SK-N-SH (cell line): ENCODE data around the gene CDK15. TPM values are rescaled to one million over a fixed set of nuclear protein-coding genes. Genes with fewer than 3 reads are reported as not detected.

Experiments used
- CTCF ChIA-PET: fragments of 300-600, 350-600 bp; formaldehyde crosslinking; extraction: SDS; loops from one replicate; lab custom pipeline; 2021; lab: Yijun Ruan, JAX
- POLR2A ChIA-PET: fragments of 350-600 bp; sonication (Branson Sonifier 250); formaldehyde crosslinking; extraction: SDS; loops from one replicate; lab custom pipeline; 2020; ENCODE audit warnings: antibody characterized with exemption, inconsistent platforms; lab: Yijun Ruan, JAX
- DNase-seq: peaks from one replicate; pipeline ENCODE4 v3.0.0; 2012
- H2AFZ ChIP-seq: fragments of 200-600 bp; sonication (generic); 2 replicates; pipeline ENCODE4 v1.8.1; 2016; ENCODE audit warnings: antibody characterized with exemption, mild to moderate bottlenecking, low read depth
- H3F3A ChIP-seq: fragments of 200-600 bp; sonication (generic); replicated peaks from 2 replicates; pipeline ENCODE3; 2016; ENCODE audit warnings: antibody characterized with exemption, mild to moderate bottlenecking; ENCODE audit not compliant: insufficient read depth
- H3K27ac ChIP-seq, 2 experiments: fragments of 200-500 bp in 1 of 2; fragments of 200-600 bp in 1 of 2; sonication (Bioruptor generic) in 1 of 2; sonication (generic), shearing (Covaris generic) in 1 of 2; 2 replicates each; pipeline versions ENCODE4 v1.5.1 to v1.6.1; 2014 to 2016; ENCODE audit warnings: low read depth in 2 of 2, inconsistent platforms in 1 of 2, low read length in 1 of 2, mild to moderate bottlenecking in 1 of 2, mixed read lengths in 1 of 2
- H3K27me3 ChIP-seq: fragments of 200-600 bp; sonication (generic), shearing (Covaris generic); 2 replicates; pipeline ENCODE4 v1.6.1; 2016; ENCODE audit warnings: mixed run types; ENCODE audit not compliant: insufficient read depth
- H3K36me3 ChIP-seq, 2 experiments: fragments of 200-500 bp in 1 of 2; fragments of 200-600 bp in 1 of 2; sonication (Bioruptor generic) in 1 of 2; sonication (generic) in 1 of 2; replicated peaks in 1 of 2; 2 replicates each; pipeline versions ENCODE3 to v1.5.1; 2014 to 2016; ENCODE audit warnings: low read length in 1 of 2, mild to moderate bottlenecking in 1 of 2; ENCODE audit not compliant: insufficient read depth in 2 of 2, control insufficient read depth in 1 of 2
- H3K4me1 ChIP-seq, 2 experiments: fragments of 200-500 bp in 1 of 2; fragments of 200-600 bp in 1 of 2; sonication (Bioruptor generic) in 1 of 2; sonication (generic), shearing (Covaris generic) in 1 of 2; 2 replicates each; pipeline versions ENCODE4 v1.5.1 to v1.6.1; 2014 to 2016; ENCODE audit warnings: low read depth in 1 of 2, low read length in 1 of 2, mixed run types in 1 of 2; ENCODE audit not compliant: insufficient read depth in 2 of 2, control insufficient read depth in 1 of 2
- H3K4me2 ChIP-seq: fragments of 200-600 bp; sonication (generic), shearing (Covaris generic); 2 replicates; pipeline ENCODE4 v1.6.1; 2017; ENCODE audit warnings: mixed run types
- H3K4me3 ChIP-seq, 2 experiments: fragments of 200-500 bp in 1 of 2; fragments of 200-600 bp in 1 of 2; sonication (Bioruptor generic) in 1 of 2; sonication (generic), shearing (Covaris generic) in 1 of 2; 2 replicates each; pipeline versions ENCODE4 v1.5.1 to v1.8.1; 2014 to 2016; ENCODE audit warnings: low read depth in 2 of 2, inconsistent platforms in 1 of 2, low read length in 1 of 2, mild to moderate bottlenecking in 1 of 2, mixed read lengths in 1 of 2, moderate library complexity in 1 of 2
- H3K79me2 ChIP-seq: fragments of 200-600 bp; sonication (generic); 2 replicates; pipeline ENCODE4 v1.8.1; 2017; ENCODE audit warnings: mild to moderate bottlenecking; ENCODE audit not compliant: insufficient read depth
- H3K9ac ChIP-seq: fragments of 200-600 bp; sonication (generic); 2 replicates; pipeline ENCODE4 v1.6.1; 2017; ENCODE audit warnings: mixed run types
- H3K9me2 ChIP-seq: fragments of 200-600 bp; sonication (generic); 2 replicates; pipeline ENCODE4 v1.6.1; 2017; ENCODE audit warnings: mixed run types
- H3K9me3 ChIP-seq: fragments of 200-600 bp; sonication (generic); 2 replicates; pipeline ENCODE4 v1.6.1; 2017; ENCODE audit warnings: mixed run types, mild to moderate bottlenecking, moderate library complexity
- H4K20me1 ChIP-seq: fragments of 200-600 bp; sonication (generic); 2 replicates; pipeline ENCODE4 v1.6.1; 2017; ENCODE audit warnings: mild to moderate bottlenecking, mixed run types; ENCODE audit not compliant: insufficient read depth
- CHD2 ChIP-seq: fragments of 150-350 bp; IDR thresholded peaks from 2 replicates; pipeline ENCODE4 v1.6.1; 2018; ENCODE audit warnings: low read length; ENCODE audit not compliant: partially characterized antibody
- ELF1 ChIP-seq: IDR thresholded peaks from 2 replicates; pipeline ENCODE4 v1.4.0; 2012
- EP300 ChIP-seq, 2 experiments: IDR thresholded peaks; 2 replicates each; pipeline versions ENCODE4 v1.4.0 to v1.6.1; 2012; ENCODE audit warnings: borderline replicate concordance in 1 of 2, low read depth in 1 of 2, low read length in 1 of 2
- FOXJ3 ChIP-seq: sonication (generic); formaldehyde crosslinking; IDR thresholded peaks from 2 replicates; pipeline ENCODE4 v1.5.1; 2020; ENCODE audit warnings: mild to moderate bottlenecking, missing genetic modification reagents
- GATA2 ChIP-seq: sonication (generic); formaldehyde crosslinking; IDR thresholded peaks from 2 replicates; pipeline ENCODE4 v1.5.0; 2020; ENCODE audit warnings: mild to moderate bottlenecking, missing genetic modification reagents
- JUND ChIP-seq: IDR thresholded peaks from 2 replicates; pipeline ENCODE4 v1.4.0; 2012
- MEF2A ChIP-seq: IDR thresholded peaks from 2 replicates; pipeline ENCODE4 v1.4.0; 2012; ENCODE audit warnings: low read depth, borderline replicate concordance
- NFIC ChIP-seq: IDR thresholded peaks from 2 replicates; pipeline ENCODE4 v1.4.0; 2012; ENCODE audit warnings: borderline replicate concordance
- NRF1 ChIP-seq: IDR thresholded peaks from 2 replicates; pipeline ENCODE4 v1.6.1; 2012; ENCODE audit warnings: low read depth, mild to moderate bottlenecking, low read length
- RAD21 ChIP-seq: IDR thresholded peaks from 2 replicates; pipeline ENCODE4 v1.6.1; 2012; ENCODE audit warnings: mild to moderate bottlenecking, low read length
- RCOR1 ChIP-seq: fragments of 150-350 bp; IDR thresholded peaks from 2 replicates; pipeline ENCODE4 v1.6.1; 2017; ENCODE audit warnings: antibody characterized with exemption, low read length
- RFX5 ChIP-seq: IDR thresholded peaks from 2 replicates; pipeline ENCODE4 v1.6.1; 2012; ENCODE audit warnings: mild to moderate bottlenecking, improper control_type of control experiment, low read length
- RXRA ChIP-seq: IDR thresholded peaks from 2 replicates; pipeline ENCODE4 v1.4.0; 2012; ENCODE audit warnings: low read depth, mild to moderate bottlenecking, borderline replicate concordance
- TCF12 ChIP-seq: IDR thresholded peaks from 2 replicates; pipeline ENCODE4 v1.4.0; 2012
- YY1 ChIP-seq: IDR thresholded peaks from 2 replicates; pipeline ENCODE4 v1.4.0; 2012; ENCODE audit warnings: low read depth, mild to moderate bottlenecking
- WGBS: methylation state at CpG from one replicate; pipeline ENCODE4 v1.1.6; 2017; ENCODE audit warnings: low lambda C conversion rate; 5-methylcytosine and 5-hydroxymethylcytosine counted together
- polyA plus RNA-seq, 3 experiments: library from polyadenylated mRNA; depleted of rRNA; stranded (reverse); fragments of >200 nt; gene quantifications; 2 replicates each; pipeline ENCODE4 v1.2.3, GENCODE V29; 2012
- TF ChIP-seq, protein P1 (sequence below): fragments of 200-600 bp; sonication (generic); IDR thresholded peaks from 2 replicates; pipeline ENCODE4 v1.6.1; 2017; ENCODE audit warnings: antibody characterized with exemption, mild to moderate bottlenecking, moderate library complexity
- TF ChIP-seq, protein P2 (sequence below): IDR thresholded peaks from 2 replicates; pipeline ENCODE4; 2012
- TF ChIP-seq, protein P3 (sequence below): fragments of 150-350 bp; IDR thresholded peaks from 2 replicates; pipeline ENCODE4 v1.6.1; 2017; ENCODE audit warnings: antibody characterized with exemption, low read length, low read depth, borderline replicate concordance
- TF ChIP-seq, protein P4 (sequence below): IDR thresholded peaks from 2 replicates; pipeline ENCODE4 v1.6.1; 2012; ENCODE audit warnings: mild to moderate bottlenecking, low read depth, low read length, moderate library complexity

The CDK15 gene
- polyA plus RNA-seq, 1 of the 3 experiments (the other 2 are of a cell fraction), result 1.8 TPM

DNA sequence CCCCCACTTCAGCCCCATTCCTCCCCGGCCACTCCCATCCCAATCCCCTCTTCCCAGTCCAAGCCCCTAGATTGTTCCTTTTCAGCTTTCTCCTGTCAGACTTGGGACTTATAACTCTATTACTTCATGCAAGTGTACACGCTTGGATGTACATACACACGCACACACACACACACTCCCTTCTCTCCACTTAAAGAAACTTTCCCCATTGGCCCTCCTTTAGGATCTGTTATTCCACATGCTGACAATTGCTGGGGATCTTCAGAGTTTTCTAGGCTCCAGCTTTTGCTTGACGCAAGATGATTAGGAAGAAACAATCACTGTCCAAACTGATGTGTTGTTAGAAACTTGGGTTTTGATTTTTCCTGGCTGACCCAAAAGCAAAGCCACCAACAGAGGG, 75.4 kb downstream of the CDK15 start (continued):
- TF ChIP-seq, protein P1, sequence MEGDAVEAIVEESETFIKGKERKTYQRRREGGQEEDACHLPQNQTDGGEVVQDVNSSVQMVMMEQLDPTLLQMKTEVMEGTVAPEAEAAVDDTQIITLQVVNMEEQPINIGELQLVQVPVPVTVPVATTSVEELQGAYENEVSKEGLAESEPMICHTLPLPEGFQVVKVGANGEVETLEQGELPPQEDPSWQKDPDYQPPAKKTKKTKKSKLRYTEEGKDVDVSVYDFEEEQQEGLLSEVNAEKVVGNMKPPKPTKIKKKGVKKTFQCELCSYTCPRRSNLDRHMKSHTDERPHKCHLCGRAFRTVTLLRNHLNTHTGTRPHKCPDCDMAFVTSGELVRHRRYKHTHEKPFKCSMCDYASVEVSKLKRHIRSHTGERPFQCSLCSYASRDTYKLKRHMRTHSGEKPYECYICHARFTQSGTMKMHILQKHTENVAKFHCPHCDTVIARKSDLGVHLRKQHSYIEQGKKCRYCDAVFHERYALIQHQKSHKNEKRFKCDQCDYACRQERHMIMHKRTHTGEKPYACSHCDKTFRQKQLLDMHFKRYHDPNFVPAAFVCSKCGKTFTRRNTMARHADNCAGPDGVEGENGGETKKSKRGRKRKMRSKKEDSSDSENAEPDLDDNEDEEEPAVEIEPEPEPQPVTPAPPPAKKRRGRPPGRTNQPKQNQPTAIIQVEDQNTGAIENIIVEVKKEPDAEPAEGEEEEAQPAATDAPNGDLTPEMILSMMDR, result no peak
- no peak for TF ChIP-seq NRF1
- TF ChIP-seq NFIC, result no peak
- no peak for TF ChIP-seq FOXJ3 (CRISPR knock-in tag)
- TF ChIP-seq EP300 (IDR thresholded peaks at IDR 0.05; ENCODE audit: borderline replicate concordance in 1 of 2, low read depth in 1 of 2, low read length in 1 of 2), result no peak
- TF ChIP-seq GATA2, result no peak
- TF ChIP-seq, protein P2, sequence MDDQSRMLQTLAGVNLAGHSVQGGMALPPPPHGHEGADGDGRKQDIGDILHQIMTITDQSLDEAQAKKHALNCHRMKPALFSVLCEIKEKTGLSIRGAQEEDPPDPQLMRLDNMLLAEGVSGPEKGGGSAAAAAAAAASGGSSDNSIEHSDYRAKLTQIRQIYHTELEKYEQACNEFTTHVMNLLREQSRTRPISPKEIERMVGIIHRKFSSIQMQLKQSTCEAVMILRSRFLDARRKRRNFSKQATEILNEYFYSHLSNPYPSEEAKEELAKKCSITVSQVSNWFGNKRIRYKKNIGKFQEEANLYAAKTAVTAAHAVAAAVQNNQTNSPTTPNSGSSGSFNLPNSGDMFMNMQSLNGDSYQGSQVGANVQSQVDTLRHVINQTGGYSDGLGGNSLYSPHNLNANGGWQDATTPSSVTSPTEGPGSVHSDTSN, result no peak
- TF ChIP-seq MEF2A, result no peak
- TF ChIP-seq TCF12, result no peak
- no peak for TF ChIP-seq RAD21
- no peak for TF ChIP-seq RFX5

DNA sequence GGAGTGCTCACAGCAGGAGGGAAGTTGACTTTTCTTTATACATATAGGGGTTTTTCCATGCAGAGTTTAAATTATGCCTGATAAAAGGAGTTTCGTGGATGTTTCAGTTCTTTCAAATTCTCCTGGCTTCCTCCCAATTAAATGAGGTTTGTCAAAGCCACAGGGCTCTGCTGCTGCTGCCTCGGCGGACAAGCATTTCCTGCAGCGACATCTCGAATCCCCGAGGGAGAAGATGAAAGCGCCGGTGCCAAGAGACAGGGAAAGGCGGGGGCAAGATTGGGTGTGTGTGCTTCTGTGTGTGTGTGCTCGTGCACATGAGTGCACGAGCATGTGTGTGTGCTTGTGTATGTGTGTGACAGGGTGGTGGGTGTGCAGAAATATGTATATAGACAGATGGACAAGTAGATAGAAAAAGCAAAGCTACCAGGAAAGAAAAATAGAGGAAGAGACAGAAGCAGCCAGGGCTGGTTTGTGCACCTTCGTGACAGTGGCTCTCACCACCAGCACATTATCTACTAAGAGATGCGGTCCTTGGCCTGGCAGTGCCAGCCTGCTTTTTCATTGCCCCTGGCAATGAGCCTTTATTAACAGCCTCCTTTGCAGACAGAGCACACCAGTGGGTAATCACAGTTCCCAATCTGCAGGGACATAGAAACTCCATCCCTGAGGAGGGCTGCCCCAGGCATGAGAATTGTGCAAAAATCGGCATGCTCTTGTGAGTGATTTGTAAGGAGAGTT, 76.2 kb downstream of the CDK15 start:
- peak overlapping the region; percentile 67 for H3K4me2 ChIP-seq
- peaks cover 13% of the 10 kb centered on the region for H3F3A ChIP-seq
- H3K79me2 ChIP-seq, result no peaks in the 10 kb centered on the region
- H2AFZ ChIP-seq, result no peak overlapping the region
- peak; percentile 59 for DNase-seq
- H3K27me3 ChIP-seq, result no peaks in the 10 kb centered on the region
- no peaks in the 10 kb centered on the region for H3K36me3 ChIP-seq
- H4K20me1 ChIP-seq, result no peaks in the 10 kb centered on the region
- no peak overlapping the region; the same call in 1 of the 2 replicates for H3K9ac ChIP-seq
- H3K4me3 ChIP-seq, result no peak overlapping the region
- no peaks in the 10 kb centered on the region for H3K9me2 ChIP-seq
- ChIA-PET CTCF (interaction anchor here (0.6 to 1.3 kb wide), 2 partner anchors 10 to 49 kb away, joined by 3 read pairs; no protein-coding TSS in a partner anchor), POLR2A (interaction anchor here (0.6 kb wide), 1 partner anchor 135 kb away, joined by 3 read pairs; no protein-coding TSS in a partner anchor)
- no peaks in the 10 kb centered on the region for H3K9me3 ChIP-seq
- 11% methylated on average over 14 of the region's 14 CpGs for WGBS
- H3K27ac ChIP-seq, result peak overlapping the region; percentile 44 to 58
- H3K4me1 ChIP-seq, result peaks cover 43 to 53% of the 10 kb centered on the region in 2 experiments
- TF ChIP-seq JUND (peak; percentile 25; the same call in 1 of the 2 replicates), YY1 (no peak), CHD2 (no peak), TCF12 (peak; percentile 64), RCOR1 (0 out of 2 replicates have a peak, but pooled peaks have one; percentile 71), ELF1 (no peak), RFX5 (no peak), RXRA (no peak)
- TF ChIP-seq, protein P2, result peak; percentile 48
- TF ChIP-seq, protein P1, result no peak
- TF ChIP-seq, protein P3, sequence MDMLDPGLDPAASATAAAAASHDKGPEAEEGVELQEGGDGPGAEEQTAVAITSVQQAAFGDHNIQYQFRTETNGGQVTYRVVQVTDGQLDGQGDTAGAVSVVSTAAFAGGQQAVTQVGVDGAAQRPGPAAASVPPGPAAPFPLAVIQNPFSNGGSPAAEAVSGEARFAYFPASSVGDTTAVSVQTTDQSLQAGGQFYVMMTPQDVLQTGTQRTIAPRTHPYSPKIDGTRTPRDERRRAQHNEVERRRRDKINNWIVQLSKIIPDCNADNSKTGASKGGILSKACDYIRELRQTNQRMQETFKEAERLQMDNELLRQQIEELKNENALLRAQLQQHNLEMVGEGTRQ, result no peak
- TF ChIP-seq, protein P4, sequence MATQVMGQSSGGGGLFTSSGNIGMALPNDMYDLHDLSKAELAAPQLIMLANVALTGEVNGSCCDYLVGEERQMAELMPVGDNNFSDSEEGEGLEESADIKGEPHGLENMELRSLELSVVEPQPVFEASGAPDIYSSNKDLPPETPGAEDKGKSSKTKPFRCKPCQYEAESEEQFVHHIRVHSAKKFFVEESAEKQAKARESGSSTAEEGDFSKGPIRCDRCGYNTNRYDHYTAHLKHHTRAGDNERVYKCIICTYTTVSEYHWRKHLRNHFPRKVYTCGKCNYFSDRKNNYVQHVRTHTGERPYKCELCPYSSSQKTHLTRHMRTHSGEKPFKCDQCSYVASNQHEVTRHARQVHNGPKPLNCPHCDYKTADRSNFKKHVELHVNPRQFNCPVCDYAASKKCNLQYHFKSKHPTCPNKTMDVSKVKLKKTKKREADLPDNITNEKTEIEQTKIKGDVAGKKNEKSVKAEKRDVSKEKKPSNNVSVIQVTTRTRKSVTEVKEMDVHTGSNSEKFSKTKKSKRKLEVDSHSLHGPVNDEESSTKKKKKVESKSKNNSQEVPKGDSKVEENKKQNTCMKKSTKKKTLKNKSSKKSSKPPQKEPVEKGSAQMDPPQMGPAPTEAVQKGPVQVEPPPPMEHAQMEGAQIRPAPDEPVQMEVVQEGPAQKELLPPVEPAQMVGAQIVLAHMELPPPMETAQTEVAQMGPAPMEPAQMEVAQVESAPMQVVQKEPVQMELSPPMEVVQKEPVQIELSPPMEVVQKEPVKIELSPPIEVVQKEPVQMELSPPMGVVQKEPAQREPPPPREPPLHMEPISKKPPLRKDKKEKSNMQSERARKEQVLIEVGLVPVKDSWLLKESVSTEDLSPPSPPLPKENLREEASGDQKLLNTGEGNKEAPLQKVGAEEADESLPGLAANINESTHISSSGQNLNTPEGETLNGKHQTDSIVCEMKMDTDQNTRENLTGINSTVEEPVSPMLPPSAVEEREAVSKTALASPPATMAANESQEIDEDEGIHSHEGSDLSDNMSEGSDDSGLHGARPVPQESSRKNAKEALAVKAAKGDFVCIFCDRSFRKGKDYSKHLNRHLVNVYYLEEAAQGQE, result no peak
